GM23338 (cell line): Measurements from ENCODE around the gene LRFN4.

ENCODE experiments used
- CREB1 ChIP-seq: fragments of 250-450 bp; sonication (Bioruptor Pico); IDR thresholded peaks from 2 replicates; pipeline ENCODE4 v1.5.0; 2020; ENCODE audit warnings: low read depth, mild to moderate bottlenecking, moderate library complexity
- EZH2 ChIP-seq: fragments of 200-600 bp; sonication (generic); IDR thresholded peaks from one replicate; pipeline ENCODE4 v1.8.0; 2017; ENCODE audit warnings: antibody characterized with exemption, mild to moderate bottlenecking, low read depth; ENCODE audit not compliant: unreplicated experiment
- EZH2phosphoT487 ChIP-seq: fragments of 200-600 bp; sonication (generic); IDR thresholded peaks from one replicate; pipeline ENCODE4 v1.8.1; 2018; ENCODE audit warnings: antibody characterized with exemption; ENCODE audit not compliant: unreplicated experiment
- JUNB ChIP-seq: IDR thresholded peaks from one replicate; pipeline ENCODE4 v1.6.1; 2016; ENCODE audit warnings: antibody characterized with exemption; ENCODE audit not compliant: unreplicated experiment
- POLR2AphosphoS5 ChIP-seq: IDR thresholded peaks from 2 replicates; pipeline ENCODE4 v1.6.1; 2016; ENCODE audit warnings: antibody characterized with exemption, low read depth
- STAT1 ChIP-seq: IDR thresholded peaks from one replicate; pipeline ENCODE4 v1.6.1; 2016; ENCODE audit warnings: antibody characterized with exemption; ENCODE audit not compliant: unreplicated experiment
- ZNF114 ChIP-seq: fragments of 250-450 bp; sonication (Bioruptor Pico); IDR thresholded peaks from 2 replicates; pipeline ENCODE4 v1.5.0; 2020; ENCODE audit warnings: mild to moderate bottlenecking, moderate library complexity
- ZNF331 ChIP-seq: fragments of 250-450 bp; sonication (Bioruptor Pico); IDR thresholded peaks from 2 replicates; pipeline ENCODE4 v1.5.0; 2020; ENCODE audit warnings: low read depth, mild to moderate bottlenecking, moderate library complexity
- TF ChIP-seq, protein P1 (sequence below), 2 experiments: fragments of 200-600 bp in 1 of 2; sonication (generic) in 1 of 2; conservative IDR thresholded peaks; 2 replicates each; pipeline versions ENCODE4 v1.5.1 to v1.6.1; 2016 to 2017; ENCODE audit warnings: antibody characterized with exemption in 2 of 2, low read depth in 2 of 2, mild to moderate bottlenecking in 2 of 2, moderate library complexity in 1 of 2
- TF ChIP-seq, protein P2 (sequence below): IDR thresholded peaks from one replicate; pipeline ENCODE4 v1.6.1; 2018; ENCODE audit warnings: antibody characterized with exemption; ENCODE audit not compliant: unreplicated experiment
- TF ChIP-seq, protein P3 (sequence below): fragments of 250-450 bp; sonication (Bioruptor Pico); IDR thresholded peaks from 2 replicates; pipeline ENCODE4 v1.5.0; 2020; ENCODE audit warnings: mild to moderate bottlenecking, moderate library complexity

DNA sequence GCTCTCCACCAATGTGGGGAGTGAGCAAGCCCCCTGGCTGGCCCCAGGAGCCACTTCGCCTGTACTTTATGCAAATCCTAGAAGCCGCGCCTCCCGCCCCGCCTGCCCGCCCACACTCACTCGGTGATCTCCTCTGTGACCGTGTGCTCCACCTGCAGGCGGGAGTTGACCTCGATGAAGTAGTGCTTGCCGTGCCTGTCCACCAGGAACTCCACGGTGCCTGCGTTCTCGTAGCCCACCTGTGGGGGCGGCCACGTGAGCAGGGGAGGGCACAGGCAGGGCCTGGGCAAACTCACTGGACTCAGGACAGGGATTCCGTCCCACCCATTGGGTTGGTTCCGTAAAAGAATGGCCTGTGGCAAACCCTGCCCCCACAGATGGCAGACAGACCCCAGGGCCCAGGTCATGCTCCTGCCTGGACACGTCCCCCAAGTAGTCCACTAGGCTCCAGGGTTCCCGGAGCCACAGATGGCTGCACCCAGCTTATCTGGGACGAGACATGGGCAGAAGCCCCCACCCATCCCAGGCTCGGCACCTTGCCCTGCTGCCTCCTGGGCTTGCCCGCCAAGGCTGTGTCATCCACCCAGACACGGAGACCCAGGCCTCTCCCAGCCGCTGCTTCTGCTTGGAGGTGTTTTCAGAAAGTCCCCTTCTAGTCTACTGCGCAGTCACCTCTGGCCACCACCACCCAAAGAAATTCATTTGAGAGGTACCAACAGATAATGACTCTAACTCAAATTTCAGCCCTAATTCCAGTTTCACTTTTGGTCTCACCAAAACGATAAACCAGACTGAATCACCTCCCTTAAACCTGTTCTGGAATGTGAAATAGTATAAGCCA is 12.1 kb downstream of the LRFN4 start:
- TF ChIP-seq, protein P1, sequence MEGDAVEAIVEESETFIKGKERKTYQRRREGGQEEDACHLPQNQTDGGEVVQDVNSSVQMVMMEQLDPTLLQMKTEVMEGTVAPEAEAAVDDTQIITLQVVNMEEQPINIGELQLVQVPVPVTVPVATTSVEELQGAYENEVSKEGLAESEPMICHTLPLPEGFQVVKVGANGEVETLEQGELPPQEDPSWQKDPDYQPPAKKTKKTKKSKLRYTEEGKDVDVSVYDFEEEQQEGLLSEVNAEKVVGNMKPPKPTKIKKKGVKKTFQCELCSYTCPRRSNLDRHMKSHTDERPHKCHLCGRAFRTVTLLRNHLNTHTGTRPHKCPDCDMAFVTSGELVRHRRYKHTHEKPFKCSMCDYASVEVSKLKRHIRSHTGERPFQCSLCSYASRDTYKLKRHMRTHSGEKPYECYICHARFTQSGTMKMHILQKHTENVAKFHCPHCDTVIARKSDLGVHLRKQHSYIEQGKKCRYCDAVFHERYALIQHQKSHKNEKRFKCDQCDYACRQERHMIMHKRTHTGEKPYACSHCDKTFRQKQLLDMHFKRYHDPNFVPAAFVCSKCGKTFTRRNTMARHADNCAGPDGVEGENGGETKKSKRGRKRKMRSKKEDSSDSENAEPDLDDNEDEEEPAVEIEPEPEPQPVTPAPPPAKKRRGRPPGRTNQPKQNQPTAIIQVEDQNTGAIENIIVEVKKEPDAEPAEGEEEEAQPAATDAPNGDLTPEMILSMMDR (conservative IDR thresholded peaks at IDR 0.05; ENCODE audit: low read depth in 2 of 2): peak; percentile 70 to 76
- TF ChIP-seq EZH2phosphoT487 (no peak), POLR2AphosphoS5 (no peak), JUNB (no peak), STAT1 (no peak), CREB1 (no peak), EZH2 (no peak), ZNF331 (no peak), ZNF114 (CRISPR knock-in tag) (no peak)
- TF ChIP-seq, protein P2, sequence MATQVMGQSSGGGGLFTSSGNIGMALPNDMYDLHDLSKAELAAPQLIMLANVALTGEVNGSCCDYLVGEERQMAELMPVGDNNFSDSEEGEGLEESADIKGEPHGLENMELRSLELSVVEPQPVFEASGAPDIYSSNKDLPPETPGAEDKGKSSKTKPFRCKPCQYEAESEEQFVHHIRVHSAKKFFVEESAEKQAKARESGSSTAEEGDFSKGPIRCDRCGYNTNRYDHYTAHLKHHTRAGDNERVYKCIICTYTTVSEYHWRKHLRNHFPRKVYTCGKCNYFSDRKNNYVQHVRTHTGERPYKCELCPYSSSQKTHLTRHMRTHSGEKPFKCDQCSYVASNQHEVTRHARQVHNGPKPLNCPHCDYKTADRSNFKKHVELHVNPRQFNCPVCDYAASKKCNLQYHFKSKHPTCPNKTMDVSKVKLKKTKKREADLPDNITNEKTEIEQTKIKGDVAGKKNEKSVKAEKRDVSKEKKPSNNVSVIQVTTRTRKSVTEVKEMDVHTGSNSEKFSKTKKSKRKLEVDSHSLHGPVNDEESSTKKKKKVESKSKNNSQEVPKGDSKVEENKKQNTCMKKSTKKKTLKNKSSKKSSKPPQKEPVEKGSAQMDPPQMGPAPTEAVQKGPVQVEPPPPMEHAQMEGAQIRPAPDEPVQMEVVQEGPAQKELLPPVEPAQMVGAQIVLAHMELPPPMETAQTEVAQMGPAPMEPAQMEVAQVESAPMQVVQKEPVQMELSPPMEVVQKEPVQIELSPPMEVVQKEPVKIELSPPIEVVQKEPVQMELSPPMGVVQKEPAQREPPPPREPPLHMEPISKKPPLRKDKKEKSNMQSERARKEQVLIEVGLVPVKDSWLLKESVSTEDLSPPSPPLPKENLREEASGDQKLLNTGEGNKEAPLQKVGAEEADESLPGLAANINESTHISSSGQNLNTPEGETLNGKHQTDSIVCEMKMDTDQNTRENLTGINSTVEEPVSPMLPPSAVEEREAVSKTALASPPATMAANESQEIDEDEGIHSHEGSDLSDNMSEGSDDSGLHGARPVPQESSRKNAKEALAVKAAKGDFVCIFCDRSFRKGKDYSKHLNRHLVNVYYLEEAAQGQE: no peak
- TF ChIP-seq, protein P3, sequence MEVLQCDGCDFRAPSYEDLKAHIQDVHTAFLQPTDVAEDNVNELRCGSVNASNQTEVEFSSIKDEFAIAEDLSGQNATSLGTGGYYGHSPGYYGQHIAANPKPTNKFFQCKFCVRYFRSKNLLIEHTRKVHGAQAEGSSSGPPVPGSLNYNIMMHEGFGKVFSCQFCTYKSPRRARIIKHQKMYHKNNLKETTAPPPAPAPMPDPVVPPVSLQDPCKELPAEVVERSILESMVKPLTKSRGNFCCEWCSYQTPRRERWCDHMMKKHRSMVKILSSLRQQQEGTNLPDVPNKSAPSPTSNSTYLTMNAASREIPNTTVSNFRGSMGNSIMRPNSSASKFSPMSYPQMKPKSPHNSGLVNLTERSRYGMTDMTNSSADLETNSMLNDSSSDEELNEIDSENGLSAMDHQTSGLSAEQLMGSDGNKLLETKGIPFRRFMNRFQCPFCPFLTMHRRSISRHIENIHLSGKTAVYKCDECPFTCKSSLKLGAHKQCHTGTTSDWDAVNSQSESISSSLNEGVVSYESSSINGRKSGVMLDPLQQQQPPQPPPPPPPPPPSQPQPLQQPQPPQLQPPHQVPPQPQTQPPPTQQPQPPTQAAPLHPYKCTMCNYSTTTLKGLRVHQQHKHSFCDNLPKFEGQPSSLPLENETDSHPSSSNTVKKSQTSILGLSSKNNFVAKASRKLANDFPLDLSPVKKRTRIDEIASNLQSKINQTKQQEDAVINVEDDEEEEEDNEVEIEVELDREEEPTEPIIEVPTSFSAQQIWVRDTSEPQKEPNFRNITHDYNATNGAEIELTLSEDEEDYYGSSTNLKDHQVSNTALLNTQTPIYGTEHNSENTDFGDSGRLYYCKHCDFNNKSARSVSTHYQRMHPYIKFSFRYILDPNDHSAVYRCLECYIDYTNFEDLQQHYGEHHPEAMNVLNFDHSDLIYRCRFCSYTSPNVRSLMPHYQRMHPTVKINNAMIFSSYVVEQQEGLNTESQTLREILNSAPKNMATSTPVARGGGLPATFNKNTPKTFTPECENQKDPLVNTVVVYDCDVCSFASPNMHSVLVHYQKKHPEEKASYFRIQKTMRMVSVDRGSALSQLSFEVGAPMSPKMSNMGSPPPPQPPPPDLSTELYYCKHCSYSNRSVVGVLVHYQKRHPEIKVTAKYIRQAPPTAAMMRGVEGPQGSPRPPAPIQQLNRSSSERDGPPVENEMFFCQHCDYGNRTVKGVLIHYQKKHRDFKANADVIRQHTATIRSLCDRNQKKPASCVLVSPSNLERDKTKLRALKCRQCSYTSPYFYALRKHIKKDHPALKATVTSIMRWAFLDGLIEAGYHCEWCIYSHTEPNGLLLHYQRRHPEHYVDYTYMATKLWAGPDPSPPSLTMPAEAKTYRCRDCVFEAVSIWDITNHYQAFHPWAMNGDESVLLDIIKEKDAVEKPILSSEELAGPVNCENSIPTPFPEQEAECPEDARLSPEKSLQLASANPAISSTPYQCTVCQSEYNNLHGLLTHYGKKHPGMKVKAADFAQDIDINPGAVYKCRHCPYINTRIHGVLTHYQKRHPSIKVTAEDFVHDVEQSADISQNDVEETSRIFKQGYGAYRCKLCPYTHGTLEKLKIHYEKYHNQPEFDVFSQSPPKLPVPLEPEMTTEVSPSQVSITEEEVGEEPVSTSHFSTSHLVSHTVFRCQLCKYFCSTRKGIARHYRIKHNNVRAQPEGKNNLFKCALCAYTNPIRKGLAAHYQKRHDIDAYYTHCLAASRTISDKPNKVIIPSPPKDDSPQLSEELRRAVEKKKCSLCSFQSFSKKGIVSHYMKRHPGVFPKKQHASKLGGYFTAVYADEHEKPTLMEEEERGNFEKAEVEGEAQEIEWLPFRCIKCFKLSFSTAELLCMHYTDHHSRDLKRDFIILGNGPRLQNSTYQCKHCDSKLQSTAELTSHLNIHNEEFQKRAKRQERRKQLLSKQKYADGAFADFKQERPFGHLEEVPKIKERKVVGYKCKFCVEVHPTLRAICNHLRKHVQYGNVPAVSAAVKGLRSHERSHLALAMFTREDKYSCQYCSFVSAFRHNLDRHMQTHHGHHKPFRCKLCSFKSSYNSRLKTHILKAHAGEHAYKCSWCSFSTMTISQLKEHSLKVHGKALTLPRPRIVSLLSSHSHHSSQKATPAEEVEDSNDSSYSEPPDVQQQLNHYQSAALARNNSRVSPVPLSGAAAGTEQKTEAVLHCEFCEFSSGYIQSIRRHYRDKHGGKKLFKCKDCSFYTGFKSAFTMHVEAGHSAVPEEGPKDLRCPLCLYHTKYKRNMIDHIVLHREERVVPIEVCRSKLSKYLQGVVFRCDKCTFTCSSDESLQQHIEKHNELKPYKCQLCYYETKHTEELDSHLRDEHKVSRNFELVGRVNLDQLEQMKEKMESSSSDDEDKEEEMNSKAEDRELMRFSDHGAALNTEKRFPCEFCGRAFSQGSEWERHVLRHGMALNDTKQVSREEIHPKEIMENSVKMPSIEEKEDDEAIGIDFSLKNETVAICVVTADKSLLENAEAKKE (CRISPR knock-in tag): no peak
